Keratinocyte (primary cell): ENCODE measurements around the gene MEG3. TPM values are rescaled to one million over a fixed set of nuclear protein-coding genes. Genes with fewer than 3 reads are reported as not detected.

Experiments used
- DNase-seq: peaks from one replicate; pipeline ENCODE4 v3.0.0-alpha.2; 2011; ENCODE audit warnings: low read depth, missing footprints, low spot score
- FAIRE-seq: peaks from 2 replicates; lab custom pipeline; 2011; peaks lifted over from hg19 to GRCh38; lab: Jason Lieb, UNC
- H2AFZ ChIP-seq: 2 replicates; pipeline ENCODE4 v1.6.0; 2012; ENCODE audit warnings: low read length, control low read depth, inconsistent platforms; ENCODE audit not compliant: control insufficient read depth
- H3K27ac ChIP-seq: 2 replicates; pipeline ENCODE4 v1.5.1; 2011; ENCODE audit warnings: low read length; ENCODE audit not compliant: control insufficient read depth, insufficient read depth
- H3K27me3 ChIP-seq: 3 replicates; pipeline ENCODE4 v1.6.0; 2011; ENCODE audit warnings: low read length; ENCODE audit not compliant: control insufficient read depth, insufficient read depth; ENCODE audit errors: extremely low read depth
- H3K36me3 ChIP-seq, 2 experiments: 2 replicates in 1 of 2; 3 replicates in 1 of 2; pipeline ENCODE4 v1.5.1; 2011; ENCODE audit warnings: low read length in 2 of 2, mild to moderate bottlenecking in 1 of 2; ENCODE audit not compliant: control insufficient read depth in 2 of 2, insufficient read depth in 2 of 2; ENCODE audit errors: extremely low read depth in 1 of 2
- H3K4me1 ChIP-seq: 3 replicates; pipeline ENCODE4 v1.5.1; 2011; ENCODE audit warnings: low read length; ENCODE audit not compliant: control insufficient read depth, insufficient read depth; ENCODE audit errors: extremely low read depth
- H3K4me2 ChIP-seq: 3 replicates; pipeline ENCODE4 v1.6.0; 2011; ENCODE audit warnings: low read depth, low read length; ENCODE audit not compliant: control insufficient read depth, insufficient read depth; ENCODE audit errors: extremely low read depth
- H3K4me3 ChIP-seq, 3 experiments: fragments of 200-600 bp in 1 of 3; sonication (generic) in 1 of 3; 2 replicates in 2 of 3; 3 replicates in 1 of 3; pipeline ENCODE4 v1.5.1; 2011 to 2016; ENCODE audit warnings: low read length in 3 of 3, mild to moderate bottlenecking in 3 of 3, control low read depth in 2 of 3, inconsistent platforms in 1 of 3, low read depth in 1 of 3, mixed read lengths in 1 of 3, mixed run types in 1 of 3, moderate library complexity in 1 of 3; ENCODE audit not compliant: control insufficient read depth in 2 of 3, insufficient read depth in 2 of 3; ENCODE audit errors: extremely low read depth in 1 of 3
- H3K79me2 ChIP-seq: 2 replicates; pipeline ENCODE4 v1.6.0; 2012; ENCODE audit warnings: low read length; ENCODE audit not compliant: control insufficient read depth, insufficient read depth
- H3K9ac ChIP-seq: 3 replicates; pipeline ENCODE4 v1.6.0; 2011; ENCODE audit warnings: low read length; ENCODE audit not compliant: control insufficient read depth, insufficient read depth; ENCODE audit errors: extremely low read depth
- H3K9me1 ChIP-seq: 3 replicates; pipeline ENCODE4 v1.6.0; 2011; ENCODE audit warnings: low read length; ENCODE audit not compliant: control insufficient read depth, insufficient read depth; ENCODE audit errors: extremely low read depth
- H3K9me3 ChIP-seq: 2 replicates; pipeline ENCODE4 v1.5.1; 2012; ENCODE audit warnings: low read depth, low read length; ENCODE audit not compliant: control insufficient read depth
- H4K20me1 ChIP-seq: 3 replicates; pipeline ENCODE4 v1.6.0; 2011; ENCODE audit warnings: low read length; ENCODE audit not compliant: control insufficient read depth, insufficient read depth; ENCODE audit errors: extremely low read depth
- CTCF ChIP-seq, 3 experiments: IDR thresholded peaks in 1 of 3; conservative IDR thresholded peaks in 1 of 3; optimal IDR thresholded peaks in 1 of 3; 2 replicates in 2 of 3; 3 replicates in 1 of 3; pipeline versions ENCODE3 to v1.5.1; 2011; ENCODE audit warnings: low read length in 3 of 3, mild to moderate bottlenecking in 3 of 3, moderate library complexity in 2 of 3, control low read depth in 1 of 3, inconsistent platforms in 1 of 3; ENCODE audit not compliant: insufficient read depth in 2 of 3; ENCODE audit errors: extremely low read depth in 1 of 3
- EZH2 ChIP-seq: IDR thresholded peaks from one replicate; pipeline ENCODE4 v1.6.1; 2012; ENCODE audit warnings: inconsistent platforms, mild to moderate bottlenecking, low read length, moderate library complexity
- dilution Hi-C: fragments of 300-500 bp; cut with MboI; formaldehyde crosslinking; loops from one replicate; pipeline ENCODE4 v1.7.0; 2020; ENCODE audit warnings: low sequenced_read_pairs; ENCODE audit not compliant: extremely low pct_ligation_motif_present
- polyA plus RNA-seq, 5 experiments: library from polyadenylated mRNA; depleted of rRNA in 3 of 5; stranded (reverse) in 3 of 5; stranded (forward) in 1 of 5; unstranded in 1 of 5; fragments of >200 nt; gene quantifications; 1 replicate in 1 of 5; 2 replicates in 3 of 5; 3 replicates in 1 of 5; pipeline versions ENCODE4 v1.2.1 to v1.2.3, GENCODE V29; 2011 to 2012; ENCODE audit warnings: missing spikeins in 2 of 5, low read depth in 1 of 5, low replicate concordance in 1 of 5

Gene MEG3
- polyA plus RNA-seq, 1 donor (not counting 4 experiments of a cell fraction or from before 2014, with no cell fraction given) = 5.6 TPM

- no peak overlapping the region for H3K9ac ChIP-seq
- H3K79me2 ChIP-seq = no peaks in the 10 kb centered on the region
- DNase-seq (no peak), FAIRE-seq (no peak)
- no peaks in the 10 kb centered on the region for H3K36me3 ChIP-seq
- no peaks in the 10 kb centered on the region for H3K27me3 ChIP-seq
- TF ChIP-seq EZH2 = no peak
- TF ChIP-seq CTCF (optimal IDR thresholded peaks at IDR 0.05 in 1 of 3, IDR thresholded peaks at IDR 0.05 in 1 of 3, conservative IDR thresholded peaks at IDR 0.05 in 1 of 3; ENCODE audit: extremely low read depth in 1 of 3, insufficient read depth in 2 of 3, low read length in 3 of 3) = no peak
- no peak overlapping the region for H3K4me2 ChIP-seq
- dilution Hi-C loops = no loop called here
- H3K4me1 ChIP-seq = no peaks in the 10 kb centered on the region
- H2AFZ ChIP-seq = no peak overlapping the region
- no peaks in the 10 kb centered on the region for H4K20me1 ChIP-seq
- H3K9me1 ChIP-seq = no peaks in the 10 kb centered on the region
- no peak overlapping the region for H3K27ac ChIP-seq
- no peak overlapping the region for H3K4me3 ChIP-seq
- no peaks in the 10 kb centered on the region for H3K9me3 ChIP-seq
Observed at GRCh38 chr14:100844421-100844820, 18.5 kb downstream of the MEG3 start.

GRCh38 chr14:100844846-100845245 lies 18.9 kb downstream of the MEG3 start:
- Histone ChIP-seq H3K9ac (no peak overlapping the region), H3K9me3 (no peaks in the 10 kb centered on the region), H3K27ac (no peak overlapping the region), H3K27me3 (no peaks in the 10 kb centered on the region), H3K4me3 (no peak overlapping the region), H4K20me1 (no peaks in the 10 kb centered on the region), H3K79me2 (no peaks in the 10 kb centered on the region), H2AFZ (no peak overlapping the region), H3K4me2 (no peak overlapping the region), H3K4me1 (no peaks in the 10 kb centered on the region), H3K9me1 (no peaks in the 10 kb centered on the region), H3K36me3 (no peaks in the 10 kb centered on the region)
- FAIRE-seq = no peak
- DNase-seq = no peak
- TF ChIP-seq EZH2 (no peak), CTCF (optimal IDR thresholded peaks at IDR 0.05 in 1 of 3, IDR thresholded peaks at IDR 0.05 in 1 of 3, conservative IDR thresholded peaks at IDR 0.05 in 1 of 3; ENCODE audit: extremely low read depth in 1 of 3, insufficient read depth in 2 of 3, low read length in 3 of 3) (no peak)
- dilution Hi-C loops = no loop called here
